ENCODE measurements around the gene NHLRC4. TPM values are rescaled to one million over a fixed set of nuclear protein-coding genes. Genes with fewer than 3 reads are reported as not detected.

The NHLRC4 gene
- total and polyA plus RNA-seq, 2 of the 13 experiments (the other 11 are each of a cell fraction or from before 2014, with no cell fraction given), result 0.40 to 0.59 TPM

- 0 out of 2 replicates have a peak, but pooled peaks have one; percentile 26 for TF ChIP-seq ZNF609 (CRISPR knock-in tag; IDR thresholded peaks at IDR 0.05; ENCODE audit: borderline replicate concordance)
- TF ChIP-seq ZSCAN21 (CRISPR knock-in tag; IDR thresholded peaks at IDR 0.05; ENCODE audit: borderline replicate concordance), result no peak; the same call in 1 of the 2 replicates
- TF ChIP-seq, protein P1, sequence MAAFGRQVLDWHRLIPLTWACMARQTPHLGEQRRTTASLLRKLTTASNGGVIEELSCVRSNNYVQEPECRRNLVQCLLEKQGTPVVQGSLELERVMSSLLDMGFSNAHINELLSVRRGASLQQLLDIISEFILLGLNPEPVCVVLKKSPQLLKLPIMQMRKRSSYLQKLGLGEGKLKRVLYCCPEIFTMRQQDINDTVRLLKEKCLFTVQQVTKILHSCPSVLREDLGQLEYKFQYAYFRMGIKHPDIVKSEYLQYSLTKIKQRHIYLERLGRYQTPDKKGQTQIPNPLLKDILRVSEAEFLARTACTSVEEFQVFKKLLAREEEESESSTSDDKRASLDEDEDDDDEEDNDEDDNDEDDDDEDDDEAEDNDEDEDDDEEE (CRISPR knock-in tag; IDR thresholded peaks at IDR 0.05), result peak; percentile 89
- no peak for TF ChIP-seq SP1 (IDR thresholded peaks at IDR 0.05)
- TF ChIP-seq SP1 (CRISPR knock-in tag; IDR thresholded peaks at IDR 0.05), result peak; percentile 88
- no peak for TF ChIP-seq GTF2F1 (IDR thresholded peaks at IDR 0.05; ENCODE audit: low read length)
- TF ChIP-seq SATB2 (CRISPR knock-in tag; IDR thresholded peaks at IDR 0.05), result no peak; the same call in 1 of the 2 replicates
- TF ChIP-seq BRCA1 (CRISPR knock-in tag; IDR thresholded peaks at IDR 0.05), result no peak
- TF ChIP-seq ZBTB33 (CRISPR knock-in tag; IDR thresholded peaks at IDR 0.05), result no peak
- TF ChIP-seq MIER3 (CRISPR knock-in tag; IDR thresholded peaks at IDR 0.05; ENCODE audit: borderline replicate concordance), result no peak
- no peak for TF ChIP-seq ZNF460 (CRISPR knock-in tag; IDR thresholded peaks at IDR 0.05; ENCODE audit: borderline replicate concordance)
- TF ChIP-seq SYNCRIP (IDR thresholded peaks at IDR 0.05; ENCODE audit: insufficient read depth, low read depth, low read length), result no peak
- TF ChIP-seq, protein P2, sequence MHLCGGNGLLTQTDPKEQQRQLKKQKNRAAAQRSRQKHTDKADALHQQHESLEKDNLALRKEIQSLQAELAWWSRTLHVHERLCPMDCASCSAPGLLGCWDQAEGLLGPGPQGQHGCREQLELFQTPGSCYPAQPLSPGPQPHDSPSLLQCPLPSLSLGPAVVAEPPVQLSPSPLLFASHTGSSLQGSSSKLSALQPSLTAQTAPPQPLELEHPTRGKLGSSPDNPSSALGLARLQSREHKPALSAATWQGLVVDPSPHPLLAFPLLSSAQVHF (CRISPR knock-in tag; IDR thresholded peaks at IDR 0.05), result no peak; the same call in 1 of the 2 replicates
- TF ChIP-seq MZF1 (CRISPR knock-in tag; IDR thresholded peaks at IDR 0.05; ENCODE audit: borderline replicate concordance), result no peak
- TF ChIP-seq ZNF337 (CRISPR knock-in tag; IDR thresholded peaks at IDR 0.05; ENCODE audit: borderline replicate concordance, low read depth), result no peak
- peak; percentile 73; the same call in 1 of the 2 replicates for TF ChIP-seq TOPORS (CRISPR knock-in tag; IDR thresholded peaks at IDR 0.05)
- no peak for TF ChIP-seq ZNF782 (CRISPR knock-in tag; IDR thresholded peaks at IDR 0.05; ENCODE audit: borderline replicate concordance)
- TF ChIP-seq RXRA (CRISPR knock-in tag; IDR thresholded peaks at IDR 0.05), result no peak
- no peak for TF ChIP-seq ZNF75D (CRISPR knock-in tag; IDR thresholded peaks at IDR 0.05; ENCODE audit: borderline replicate concordance)
- TF ChIP-seq POLR2AphosphoS2 (IDR thresholded peaks at IDR 0.05; ENCODE audit: low read depth, low read length), result peak; percentile 94; the same call in 1 of the 2 replicates
- 0 out of 2 replicates have a peak, but pooled peaks have one; percentile 6 for TF ChIP-seq ELF4 (CRISPR knock-in tag; IDR thresholded peaks at IDR 0.05; ENCODE audit: borderline replicate concordance)
These were observed 39.5 kb upstream of the NHLRC4 start, which contains the start of gene CAPN15 (continued) for GRCh38 chr16:527015-527903.
